GM23338 (cell line): ENCODE data around the gene POLA2.

Experiments used
- CREB1 ChIP-seq: fragments of 250-450 bp; sonication (Bioruptor Pico); IDR thresholded peaks from 2 replicates; pipeline ENCODE4 v1.5.0; 2020; ENCODE audit warnings: low read depth, mild to moderate bottlenecking, moderate library complexity
- ETS1 ChIP-seq: IDR thresholded peaks from 2 replicates; pipeline ENCODE4 v1.6.1; 2016; ENCODE audit warnings: antibody characterized with exemption
- EZH2 ChIP-seq: fragments of 200-600 bp; sonication (generic); IDR thresholded peaks from one replicate; pipeline ENCODE4 v1.8.0; 2017; ENCODE audit warnings: antibody characterized with exemption, mild to moderate bottlenecking, low read depth; ENCODE audit not compliant: unreplicated experiment
- POLR2AphosphoS5 ChIP-seq: IDR thresholded peaks from 2 replicates; pipeline ENCODE4 v1.6.1; 2016; ENCODE audit warnings: antibody characterized with exemption, low read depth
- REST ChIP-seq: IDR thresholded peaks from one replicate; pipeline ENCODE4 v1.6.1; 2018; ENCODE audit warnings: antibody characterized with exemption; ENCODE audit not compliant: unreplicated experiment
- TF ChIP-seq, protein P1 (sequence below), 2 experiments: fragments of 200-600 bp in 1 of 2; sonication (generic) in 1 of 2; conservative IDR thresholded peaks; 2 replicates each; pipeline versions ENCODE4 v1.5.1 to v1.6.1; 2016 to 2017; ENCODE audit warnings: antibody characterized with exemption in 2 of 2, low read depth in 2 of 2, mild to moderate bottlenecking in 2 of 2, moderate library complexity in 1 of 2

DNA sequence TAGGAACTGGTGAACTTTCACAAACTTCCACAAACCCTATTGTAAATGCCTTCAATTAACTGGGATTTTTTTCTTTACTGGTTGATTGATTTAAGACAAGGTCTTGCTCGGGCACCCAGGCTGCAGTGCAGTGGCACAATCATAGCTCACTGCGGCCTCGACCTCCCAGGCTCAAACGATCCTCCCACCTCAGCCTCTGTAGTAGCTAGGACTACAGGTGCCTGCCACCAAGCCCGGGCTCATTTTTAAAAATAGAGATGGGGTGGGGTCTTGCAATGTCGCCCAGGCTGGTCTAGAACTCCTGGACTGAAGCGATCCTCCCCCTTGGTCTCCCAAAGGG, 35.7 kb upstream of the POLA2 start:
- TF ChIP-seq, protein P1, sequence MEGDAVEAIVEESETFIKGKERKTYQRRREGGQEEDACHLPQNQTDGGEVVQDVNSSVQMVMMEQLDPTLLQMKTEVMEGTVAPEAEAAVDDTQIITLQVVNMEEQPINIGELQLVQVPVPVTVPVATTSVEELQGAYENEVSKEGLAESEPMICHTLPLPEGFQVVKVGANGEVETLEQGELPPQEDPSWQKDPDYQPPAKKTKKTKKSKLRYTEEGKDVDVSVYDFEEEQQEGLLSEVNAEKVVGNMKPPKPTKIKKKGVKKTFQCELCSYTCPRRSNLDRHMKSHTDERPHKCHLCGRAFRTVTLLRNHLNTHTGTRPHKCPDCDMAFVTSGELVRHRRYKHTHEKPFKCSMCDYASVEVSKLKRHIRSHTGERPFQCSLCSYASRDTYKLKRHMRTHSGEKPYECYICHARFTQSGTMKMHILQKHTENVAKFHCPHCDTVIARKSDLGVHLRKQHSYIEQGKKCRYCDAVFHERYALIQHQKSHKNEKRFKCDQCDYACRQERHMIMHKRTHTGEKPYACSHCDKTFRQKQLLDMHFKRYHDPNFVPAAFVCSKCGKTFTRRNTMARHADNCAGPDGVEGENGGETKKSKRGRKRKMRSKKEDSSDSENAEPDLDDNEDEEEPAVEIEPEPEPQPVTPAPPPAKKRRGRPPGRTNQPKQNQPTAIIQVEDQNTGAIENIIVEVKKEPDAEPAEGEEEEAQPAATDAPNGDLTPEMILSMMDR (conservative IDR thresholded peaks at IDR 0.05; ENCODE audit: low read depth in 2 of 2) = no peak
- no peak for TF ChIP-seq POLR2AphosphoS5
- no peak for TF ChIP-seq REST
- TF ChIP-seq CREB1 (CRISPR knock-in tag) = no peak
- TF ChIP-seq ETS1 = no peak
- no peak for TF ChIP-seq EZH2
